Heart left ventricle (tissue), 16 donors: ENCODE measurements around the gene ZNF512. TPM values are rescaled to one million over a fixed set of nuclear protein-coding genes. Genes with fewer than 3 reads are reported as not detected.
A peak's percentile ranks its signal among the peaks of the same experiment; 100 is the strongest.

Source experiments
- ATAC-seq, 4 donors: fragments of 200-7000 bp; cut with Tn5 transposase; one replicate each; pipeline ENCODE4 v1.9.1; 2020 to 2022; ENCODE audit warnings: moderate library complexity in 4 of 4, mild to moderate bottlenecking in 3 of 4, moderate number of reproducible peaks in 1 of 4
- DNase-seq, 5 donors: peaks; one replicate each; pipeline ENCODE4 v3.0.0-alpha.2; 2020
- H3K27ac ChIP-seq, 12 donors: fragments of 200-600 bp; sonication (generic) in 4 of 12; one replicate each; pipeline versions ENCODE4 v1.5.0 to v1.8.0; 2016 to 2022; ENCODE audit warnings: mild to moderate bottlenecking in 2 of 12
- H3K27me3 ChIP-seq, 9 donors: fragments of 200-600 bp; sonication (generic) in 2 of 9; one replicate each; pipeline versions ENCODE4 v1.5.1 to v1.8.0; 2016 to 2022; ENCODE audit warnings: mild to moderate bottlenecking in 3 of 9
- H3K36me3 ChIP-seq, 9 donors: fragments of 200-600 bp; sonication (generic) in 2 of 9; one replicate each; pipeline versions ENCODE4 v1.5.0 to v1.8.0; 2018 to 2022; ENCODE audit warnings: mild to moderate bottlenecking in 2 of 9
- H3K4me1 ChIP-seq, 12 donors: fragments of 200-600 bp; sonication (generic) in 4 of 12; one replicate each; pipeline versions ENCODE4 v1.5.0 to v1.8.0; 2016 to 2022; ENCODE audit warnings: mild to moderate bottlenecking in 3 of 12
- H3K4me3 ChIP-seq, 12 donors: fragments of 200-600 bp; sonication (generic) in 4 of 12; one replicate each; pipeline versions ENCODE4 v1.5.0 to v1.8.0; 2017 to 2022; ENCODE audit warnings: mild to moderate bottlenecking in 9 of 12, moderate library complexity in 4 of 12
- H3K9me3 ChIP-seq, 12 donors: fragments of 200-600 bp; sonication (generic) in 4 of 12; one replicate each; pipeline versions ENCODE4 v1.5.0 to v1.8.0; 2016 to 2022; ENCODE audit warnings: mild to moderate bottlenecking in 1 of 12
- POLR2A ChIP-seq, 2 donors: fragments of 450-650 bp; IDR thresholded peaks; one replicate each; pipeline ENCODE4 v1.6.1; 2017; ENCODE audit warnings: antibody characterized with exemption in 2 of 2, mild to moderate bottlenecking in 2 of 2, moderate library complexity in 2 of 2
- WGBS, 4 donors: extraction: QIAGEN DNeasy Blood & Tissue Kit in 2 of 4; methylation state at CpG; one replicate each; pipeline versions ENCODE4 v1.1.5 to v1.1.7; 2013 to 2018; 5-methylcytosine and 5-hydroxymethylcytosine counted together
- intact Hi-C, 10 donors: fragments of 100-400 bp; cut with DNase I; formaldehyde crosslinking; loops; one replicate each; pipeline versions ENCODE4 v1.11.1 to v1.14.2; 2022
- polyA plus RNA-seq, 2 donors: library from polyadenylated mRNA; stranded (reverse); fragments of 200-250 nt; gene quantifications; one replicate each; pipeline ENCODE4 v1.2.3, GENCODE V29; 2013
- total RNA-seq, 9 donors: library from RNA; depleted of rRNA in 2 of 9; stranded (reverse); fragments of >200 nt in 2 of 9; fragmentation: NEBNext Ultra II Directional in 3 of 9; extraction: Animal tissue kit (Norgen Biotek cat#: 25700) in 3 of 9; gene quantifications; one replicate each; pipeline versions ENCODE4 v1.1.0 to v1.2.4, GENCODE V29; 2016 to 2023
- TF ChIP-seq, protein P1 (sequence below), 12 donors: fragments of 200-600 bp; sonication (generic) in 4 of 12; IDR thresholded peaks; one replicate each; pipeline versions ENCODE4 v1.5.0 to v1.8.0; 2018 to 2022; ENCODE audit warnings: antibody characterized with exemption in 12 of 12, mild to moderate bottlenecking in 5 of 12
- donor health status: ischemic (EF 13 %, LVEDD 7.1; RV severe dilation, severe dysfunction).
- donor health status: healthy with polysubstance abuse.
- donor health status: DM: no; HTN: yes; CAD: no.
- donor health status: DM: no; HTN: no; CAD: no.
- donor health status: ischemic (EF 25% LVEDD 6.9; RV normal size, moderate dysfunction).
- donor health status: ischemic (EF 25% LVEDD 5.7; RV mildly dilated, moderate dysfunction).
- donor health status: healthy.
- donor health status: DM: yes; HTN: yes; CAD: no.
- donor health status: ischemic (EF 35%, LVEDD 5.7; RV mildly dilated, moderate dysfunction).
- donor health status: nonischemic (EF 11% LVEDD 7.7; RV severe dilation, severe dysfunction).
- donor health status: DM: yes; HTN: yes; CAD: no.
- donor health status: PGD.
- donor health status: ischemic (EF 29% LVEDD 5.4; RV normal size, mild dysfunction).
- donor health status: nonischemic (EF 23%, LVEDD 6.1; RV moderate dilation, normal function).

Gene ZNF512
- total and polyA plus RNA-seq, 11 donors: 8.4 to 31.8 (median 19.4) TPM

DNA sequence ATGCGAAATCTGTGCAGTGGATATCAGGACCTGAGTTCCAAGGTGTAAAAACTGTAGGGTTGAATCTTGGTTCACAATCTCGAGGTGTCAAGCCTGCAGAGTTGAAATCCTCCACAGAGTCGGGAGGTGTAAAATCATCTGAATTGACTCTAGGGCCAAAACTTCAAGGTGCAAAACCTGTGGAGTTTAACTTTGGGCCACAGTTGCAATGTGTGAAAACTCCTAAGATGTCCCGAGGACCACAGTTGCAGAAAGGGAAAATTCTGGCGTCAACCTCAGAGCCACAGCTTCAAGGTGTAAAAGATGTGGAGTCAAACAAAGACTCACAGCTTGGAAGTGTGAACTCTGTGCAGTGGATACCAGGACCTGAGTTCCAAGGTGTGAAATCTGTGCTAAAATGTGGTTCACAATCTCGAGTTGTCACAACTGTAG, 9.8 kb upstream of the ZNF512 start:
- Histone ChIP-seq H3K27ac (no peak overlapping the region), H3K4me1 (no peaks in the 10 kb centered on the region), H3K9me3 (peaks cover 0 to 55% (median 31%) of the 10 kb centered on the region in 12 donors), H3K36me3 (no peaks in the 10 kb centered on the region), H3K27me3 (peaks cover 0 to 19% (median 0%) of the 10 kb centered on the region in 9 donors), H3K4me3 (no peak overlapping the region)
- no peak for ATAC-seq
- intact Hi-C loops: no loop called here
- 56 to 63% (median 59%) methylated on average over 6 of the region's 6 CpGs for WGBS, 4 donors
- DNase-seq: no peak
- TF ChIP-seq, protein P1, sequence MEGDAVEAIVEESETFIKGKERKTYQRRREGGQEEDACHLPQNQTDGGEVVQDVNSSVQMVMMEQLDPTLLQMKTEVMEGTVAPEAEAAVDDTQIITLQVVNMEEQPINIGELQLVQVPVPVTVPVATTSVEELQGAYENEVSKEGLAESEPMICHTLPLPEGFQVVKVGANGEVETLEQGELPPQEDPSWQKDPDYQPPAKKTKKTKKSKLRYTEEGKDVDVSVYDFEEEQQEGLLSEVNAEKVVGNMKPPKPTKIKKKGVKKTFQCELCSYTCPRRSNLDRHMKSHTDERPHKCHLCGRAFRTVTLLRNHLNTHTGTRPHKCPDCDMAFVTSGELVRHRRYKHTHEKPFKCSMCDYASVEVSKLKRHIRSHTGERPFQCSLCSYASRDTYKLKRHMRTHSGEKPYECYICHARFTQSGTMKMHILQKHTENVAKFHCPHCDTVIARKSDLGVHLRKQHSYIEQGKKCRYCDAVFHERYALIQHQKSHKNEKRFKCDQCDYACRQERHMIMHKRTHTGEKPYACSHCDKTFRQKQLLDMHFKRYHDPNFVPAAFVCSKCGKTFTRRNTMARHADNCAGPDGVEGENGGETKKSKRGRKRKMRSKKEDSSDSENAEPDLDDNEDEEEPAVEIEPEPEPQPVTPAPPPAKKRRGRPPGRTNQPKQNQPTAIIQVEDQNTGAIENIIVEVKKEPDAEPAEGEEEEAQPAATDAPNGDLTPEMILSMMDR (IDR thresholded peaks at IDR 0.05): no peak
- no peak for TF ChIP-seq POLR2A (IDR thresholded peaks at IDR 0.05)

DNA sequence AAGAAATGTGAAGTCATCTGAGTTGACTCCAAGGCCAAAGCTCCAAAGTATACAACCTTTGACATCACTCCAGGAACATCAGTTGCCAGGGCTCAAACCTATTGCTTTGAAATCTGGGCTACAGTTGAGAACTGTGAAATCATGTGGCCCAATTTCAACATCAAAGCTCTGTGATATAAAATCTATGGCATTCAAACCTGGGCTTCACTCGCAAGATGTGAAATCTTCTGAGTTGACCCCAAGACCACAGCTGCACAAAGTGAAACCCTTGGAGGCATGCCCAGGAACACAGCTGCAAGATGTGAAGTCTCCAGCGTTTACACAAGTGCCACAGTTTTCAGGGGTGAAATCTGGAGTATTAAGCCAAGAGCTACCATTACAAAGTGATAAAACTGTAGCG, 9.4 kb upstream of the ZNF512 start:
- Histone ChIP-seq H3K27ac (no peak overlapping the region), H3K27me3 (peaks cover 0 to 15% (median 0%) of the 10 kb centered on the region in 9 donors), H3K36me3 (no peaks in the 10 kb centered on the region), H3K4me3 (no peak overlapping the region), H3K9me3 (peaks cover 0 to 59% (median 34%) of the 10 kb centered on the region in 12 donors), H3K4me1 (no peaks in the 10 kb centered on the region)
- 82 to 85% (median 83%) methylated on average over 3 of the region's 3 CpGs for WGBS, 4 donors
- no peak for ATAC-seq
- no peak for DNase-seq
- intact Hi-C loops: no loop called here
- no peak for TF ChIP-seq POLR2A (IDR thresholded peaks at IDR 0.05)
- TF ChIP-seq, protein P1 (IDR thresholded peaks at IDR 0.05): no peak

DNA sequence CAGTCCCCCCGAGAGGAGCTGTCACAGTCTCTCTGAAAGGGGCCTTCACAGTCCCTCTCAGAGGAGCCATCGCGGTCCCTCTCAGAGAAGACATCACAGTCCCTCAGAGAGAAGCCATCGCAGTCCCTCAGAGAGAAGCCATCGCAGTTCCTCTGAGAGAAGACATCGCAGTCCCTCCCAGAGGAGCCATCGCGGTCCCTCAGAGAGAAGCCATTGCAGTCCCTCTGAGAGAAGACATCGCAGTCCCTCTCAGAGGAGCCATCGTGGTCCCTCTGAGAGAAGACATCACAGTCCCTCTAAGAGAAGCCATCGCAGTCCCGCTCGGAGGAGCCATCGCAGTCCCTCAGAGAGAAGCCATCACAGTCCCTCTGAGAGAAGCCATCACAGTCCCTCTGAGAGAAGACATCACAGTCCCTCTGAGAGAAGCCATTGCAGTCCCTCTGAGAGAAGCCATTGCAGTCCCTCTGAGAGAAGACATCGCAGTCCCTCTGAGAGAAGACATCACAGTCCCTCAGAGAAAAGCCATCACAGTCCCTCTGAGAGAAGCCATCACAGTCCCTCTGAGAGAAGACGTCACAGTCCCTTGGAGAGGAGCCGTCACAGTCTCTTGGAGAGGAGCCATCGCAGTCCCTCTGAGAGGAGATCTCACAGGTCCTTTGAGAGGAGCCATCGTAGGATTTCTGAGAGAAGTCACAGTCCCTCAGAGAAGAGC, 1.3 kb upstream of the ZNF512 start:
- Histone ChIP-seq H3K9me3 (peaks cover 0 to 36% (median 20%) of the 10 kb centered on the region in 12 donors), H3K4me3 (no peak overlapping the region), H3K27ac (peak overlapping the region in 4 of 12 donors; percentile 61 to 83 (median 66)), H3K36me3 (no peaks in the 10 kb centered on the region), H3K4me1 (peaks cover 3 to 31% (median 16%) of the 10 kb centered on the region in 12 donors), H3K27me3 (no peaks in the 10 kb centered on the region)
- 93 to 95% (median 94%) methylated on average over 16 to 19 of the region's 19 CpGs for WGBS, 4 donors
- no peak for TF ChIP-seq POLR2A (IDR thresholded peaks at IDR 0.05)
- TF ChIP-seq, protein P1 (IDR thresholded peaks at IDR 0.05): no peak
- ATAC-seq (no peak), DNase-seq (peak in 1 of 5 donors; percentile 15)
- intact Hi-C loops: loop anchor here in 5 of 10 donors (2.0 to 10.0 kb wide), 6 partner anchors 47 to 149 kb away; partner anchors contain the start of genes FNDC4 (in 2 of the 5), GCKR (in 2 of the 5), CCDC121 (in 1 of the 5) and GPN1 (in 1 of the 5)

DNA sequence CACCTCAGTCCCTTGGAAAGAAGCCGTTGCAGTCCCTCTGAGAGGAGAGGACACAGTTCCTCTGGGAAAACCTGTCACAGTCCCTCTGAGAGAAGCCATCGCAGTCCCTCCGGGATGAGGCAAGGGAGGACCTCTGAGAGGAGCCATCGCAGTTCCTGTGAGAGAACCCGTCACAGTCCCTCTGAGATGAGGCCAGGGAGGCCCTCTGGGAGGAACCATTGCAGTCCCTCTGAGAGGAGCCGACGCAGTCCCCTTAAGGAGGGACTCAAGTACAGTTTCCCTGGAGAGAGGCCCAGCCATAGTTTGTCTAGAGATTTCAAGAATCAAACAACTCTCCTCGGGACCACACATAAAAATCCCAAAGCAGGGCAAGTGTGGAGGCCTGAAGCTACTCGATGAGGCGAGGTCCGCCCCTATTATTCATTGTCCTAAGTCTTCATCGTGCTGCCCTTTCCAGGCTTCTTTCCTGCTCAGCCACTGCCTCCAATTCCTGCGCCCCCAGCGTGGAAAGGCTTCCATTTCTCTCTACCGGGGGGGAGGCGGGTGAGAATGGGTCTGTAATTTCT, 630 bp upstream of the ZNF512 start:
- Histone ChIP-seq H3K9me3 (peaks cover 0 to 30% (median 15%) of the 10 kb centered on the region in 12 donors), H3K27ac (peak overlapping the region in 11 of 12 donors; percentile 1 to 83 (median 68)), H3K4me1 (peaks cover 3 to 31% (median 16%) of the 10 kb centered on the region in 12 donors), H3K27me3 (no peaks in the 10 kb centered on the region), H3K36me3 (no peaks in the 10 kb centered on the region), H3K4me3 (peak overlapping the region in 11 of 12 donors; percentile 44 to 81 (median 65))
- TF ChIP-seq, protein P1 (IDR thresholded peaks at IDR 0.05): no peak
- no peak for TF ChIP-seq POLR2A (IDR thresholded peaks at IDR 0.05)
- ATAC-seq (peak in 3 of 4 donors; percentile 7 to 23 (median 10)), DNase-seq (peak in 2 of 5 donors; percentile 20 to 27)
- intact Hi-C loops: loop anchor here in 5 of 10 donors (2.0 to 10.0 kb wide), 6 partner anchors 47 to 150 kb away; partner anchors contain the start of genes FNDC4 (in 2 of the 5), GCKR (in 2 of the 5), CCDC121 (in 1 of the 5) and GPN1 (in 1 of the 5)
- 77 to 85% (median 81%) methylated on average over 16 of the region's 16 CpGs for WGBS, 4 donors
